Trophoblast cell (in vitro differentiated cells and primary cell): ENCODE measurements around the gene ARL2BP.
"Not testable (repeated sequence)": the region's sequence is repeated elsewhere in the genome, so short reads cannot be mapped to it uniquely, and the experiment has no call there.

Experiments
- DNase-seq, 2 donors: peaks; one replicate each; pipeline ENCODE4 v3.0.0-alpha.2; 2016
- H2AFZ ChIP-seq: 2 replicates; pipeline ENCODE4 v1.6.1; 2013; ENCODE audit warnings: low read length, moderate library complexity, mild to moderate bottlenecking; ENCODE audit not compliant: insufficient read depth, poor library complexity
- H2AK5ac ChIP-seq: 2 replicates; pipeline ENCODE4 v1.6.1; 2013; ENCODE audit warnings: mild to moderate bottlenecking, low read length
- H2BK120ac ChIP-seq: 2 replicates; pipeline ENCODE4 v1.6.1; 2013; ENCODE audit warnings: low read length, mild to moderate bottlenecking, moderate library complexity; ENCODE audit not compliant: insufficient read depth, poor library complexity
- H2BK12ac ChIP-seq: 2 replicates; pipeline ENCODE4 v1.6.1; 2013; ENCODE audit warnings: mild to moderate bottlenecking, low read length, moderate library complexity
- H2BK5ac ChIP-seq: 2 replicates; pipeline ENCODE4 v1.6.1; 2013; ENCODE audit warnings: low read length, low read depth, moderate library complexity, mild to moderate bottlenecking; ENCODE audit not compliant: poor library complexity
- H3K14ac ChIP-seq: 2 replicates; pipeline ENCODE4 v1.6.1; 2013; ENCODE audit warnings: mild to moderate bottlenecking, low read length
- H3K18ac ChIP-seq: 2 replicates; pipeline ENCODE4 v1.6.1; 2013; ENCODE audit warnings: mild to moderate bottlenecking, low read length
- H3K23ac ChIP-seq: 2 replicates; pipeline ENCODE4 v1.6.1; 2013; ENCODE audit warnings: low read length
- H3K27ac ChIP-seq: 2 replicates; pipeline ENCODE4 v1.5.1; 2013; ENCODE audit warnings: low read depth, mild to moderate bottlenecking, inconsistent platforms, low read length, moderate library complexity
- H3K27me3 ChIP-seq: 2 replicates; pipeline ENCODE4 v1.6.1; 2013; ENCODE audit warnings: inconsistent platforms, mild to moderate bottlenecking, low read length, moderate library complexity; ENCODE audit not compliant: insufficient read depth
- H3K36me3 ChIP-seq, 2 experiments: 1 replicate in 1 of 2; 2 replicates in 1 of 2; pipeline ENCODE4 v1.6.1; 2013; ENCODE audit warnings: low read length in 2 of 2, mild to moderate bottlenecking in 2 of 2, moderate library complexity in 1 of 2; ENCODE audit not compliant: insufficient read depth in 2 of 2, control insufficient read depth in 1 of 2
- H3K4ac ChIP-seq: 2 replicates; pipeline ENCODE4 v1.6.1; 2013; ENCODE audit warnings: low read depth, mild to moderate bottlenecking, low read length, moderate library complexity
- H3K4me1 ChIP-seq, 2 experiments: 1 replicate in 1 of 2; 2 replicates in 1 of 2; pipeline ENCODE4 v1.6.1; 2013; ENCODE audit warnings: low read length in 2 of 2, mild to moderate bottlenecking in 2 of 2, moderate library complexity in 1 of 2; ENCODE audit not compliant: insufficient read depth in 2 of 2, control insufficient read depth in 1 of 2
- H3K4me2 ChIP-seq: 2 replicates; pipeline ENCODE4 v1.6.1; 2013; ENCODE audit warnings: inconsistent platforms, mild to moderate bottlenecking, low read length, moderate library complexity
- H3K4me3 ChIP-seq: 2 replicates; pipeline ENCODE4 v1.5.1; 2013; ENCODE audit warnings: mild to moderate bottlenecking, low read depth, low read length, inconsistent platforms
- H3K79me1 ChIP-seq: one replicate; pipeline ENCODE4 v1.6.1; 2013; ENCODE audit warnings: low read length
- H3K79me2 ChIP-seq: 2 replicates; pipeline ENCODE4 v1.6.1; 2013; ENCODE audit warnings: low read length, mild to moderate bottlenecking; ENCODE audit not compliant: control insufficient read depth, insufficient read depth, poor library complexity
- H3K9ac ChIP-seq: 2 replicates; pipeline ENCODE4 v1.6.1; 2013; ENCODE audit warnings: mild to moderate bottlenecking, low read length
- H3K9me3 ChIP-seq: 2 replicates; pipeline ENCODE4 v1.6.1; 2013; ENCODE audit warnings: low read depth, mild to moderate bottlenecking, control low read depth, inconsistent platforms, low read length; ENCODE audit not compliant: insufficient read depth
- H4K12ac ChIP-seq: 2 replicates; pipeline ENCODE4 v1.6.1; 2013; ENCODE audit warnings: low read depth, mild to moderate bottlenecking, low read length, moderate library complexity
- H4K8ac ChIP-seq: 2 replicates; pipeline ENCODE4 v1.6.1; 2013; ENCODE audit warnings: low read depth, mild to moderate bottlenecking, low read length, moderate library complexity
- H4K91ac ChIP-seq: one replicate; pipeline ENCODE4 v1.6.1; 2013; ENCODE audit warnings: low read depth, mild to moderate bottlenecking, low read length, moderate library complexity
- WGBS: extraction: QIAGEN DNeasy Blood & Tissue Kit; methylation state at CpG from one replicate; pipeline ENCODE4 v1.1.7; 2013; ENCODE audit warnings: missing lambda C conversion rate; ENCODE audit not compliant: insufficient read length, insufficient coverage; ENCODE audit errors: extremely low coverage; 5-methylcytosine and 5-hydroxymethylcytosine counted together

ARL2BP gene

GRCh38 chr16:57200926-57201325, 44.1 kb upstream of the ARL2BP start:
- H3K18ac ChIP-seq, H3K4me3 ChIP-seq, DNase-seq, H3K23ac ChIP-seq, H3K4me2 ChIP-seq, H2AK5ac ChIP-seq, H3K4me1 ChIP-seq, H3K4ac ChIP-seq, H3K9ac ChIP-seq, H3K36me3 ChIP-seq, H3K27ac ChIP-seq, H2BK120ac ChIP-seq, H4K8ac ChIP-seq, H3K79me2 ChIP-seq, H3K14ac ChIP-seq, H4K12ac ChIP-seq, H3K27me3 ChIP-seq, H3K9me3 ChIP-seq, H2BK12ac ChIP-seq, H4K91ac ChIP-seq, H3K79me1 ChIP-seq, H2BK5ac ChIP-seq, H2AFZ ChIP-seq: not testable (repeated sequence)
- WGBS: no CpG with 5 or more reads among the region's 27 CpGs

DNA sequence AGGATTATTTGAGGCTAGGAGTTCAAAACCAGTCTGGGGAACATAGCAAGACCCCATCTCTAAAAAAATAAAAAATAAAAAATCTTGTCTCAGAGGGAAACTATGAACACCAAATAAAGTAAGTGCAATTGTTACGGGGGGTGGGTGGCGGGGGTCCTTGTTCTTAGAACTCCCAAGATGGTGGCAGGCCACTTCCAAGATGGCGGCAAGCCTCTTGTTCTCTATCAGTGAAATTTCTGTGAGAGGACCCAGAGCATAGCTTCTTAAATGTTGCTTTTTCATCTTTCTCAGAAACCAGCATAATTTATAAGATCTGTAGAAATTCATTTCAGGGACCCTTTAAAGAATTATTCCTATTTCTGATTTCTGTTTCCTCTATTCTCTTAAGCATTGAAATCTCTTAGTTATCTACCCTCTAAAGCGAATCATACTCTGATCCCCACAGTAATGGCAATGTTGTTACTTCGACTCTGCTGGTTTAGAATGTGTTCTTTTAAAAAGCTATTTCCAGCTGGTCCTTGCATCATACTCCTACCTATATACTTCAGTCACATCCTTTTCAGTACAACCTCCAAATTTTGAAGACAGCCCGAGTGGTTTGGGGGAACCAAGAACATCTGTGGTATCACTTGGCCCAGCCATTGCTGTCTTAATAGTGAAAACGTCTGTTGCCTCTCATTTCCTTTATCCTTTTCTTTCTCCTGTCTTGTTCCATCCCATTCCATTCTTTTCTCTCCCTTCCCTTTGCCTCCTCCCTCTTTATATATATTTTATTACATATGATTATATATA, 42.8 kb upstream of the ARL2BP start:
- DNase-seq: no peak
- no peaks in the 10 kb centered on the region for H3K27me3 ChIP-seq
- H3K79me1 ChIP-seq: peaks cover 1% of the 10 kb centered on the region
- H3K18ac ChIP-seq: no peak overlapping the region
- H4K91ac ChIP-seq: no peak overlapping the region
- no peak overlapping the region for H3K27ac ChIP-seq
- no peaks in the 10 kb centered on the region for H3K4me1 ChIP-seq
- no peak overlapping the region for H3K9ac ChIP-seq
- H2AFZ ChIP-seq: no peak overlapping the region
- no peak overlapping the region for H2AK5ac ChIP-seq
- no peak overlapping the region for H2BK120ac ChIP-seq
- no peak overlapping the region for H3K4me2 ChIP-seq
- H2BK5ac ChIP-seq: no peak overlapping the region
- H4K12ac ChIP-seq: no peak overlapping the region
- no peak overlapping the region for H3K4me3 ChIP-seq
- no peak overlapping the region for H2BK12ac ChIP-seq
- no peak overlapping the region for H3K14ac ChIP-seq
- no peak overlapping the region for H4K8ac ChIP-seq
- H3K79me2 ChIP-seq: no peaks in the 10 kb centered on the region
- H3K23ac ChIP-seq: no peak overlapping the region
- H3K36me3 ChIP-seq: peaks cover 4 to 10% of the 10 kb centered on the region in 2 experiments
- WGBS: no CpG with 5 or more reads among the region's 7 CpGs
- no peak overlapping the region for H3K4ac ChIP-seq
- H3K9me3 ChIP-seq: no peaks in the 10 kb centered on the region

DNA sequence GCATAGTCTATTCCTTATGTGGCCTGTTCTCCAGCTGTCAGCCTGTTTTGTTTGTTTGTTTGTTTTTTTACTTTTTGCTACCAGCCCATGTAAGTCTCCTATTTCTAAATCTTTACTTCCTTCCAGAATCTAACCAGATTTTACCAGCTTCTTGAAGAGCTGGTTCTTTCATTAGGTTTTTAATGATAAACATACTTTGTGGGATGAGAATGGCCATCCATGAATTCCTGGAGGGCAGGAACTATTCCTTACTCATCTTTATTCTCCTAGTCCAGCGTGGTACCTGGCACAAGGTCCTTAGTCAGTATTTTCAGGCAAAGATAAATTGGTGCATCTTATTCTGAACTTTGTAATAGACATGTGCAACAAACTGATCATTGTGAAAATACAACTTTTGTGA, 41.6 kb upstream of the ARL2BP start:
- Histone ChIP-seq H3K23ac (no peak overlapping the region), H3K36me3 (peaks cover 8 to 15% of the 10 kb centered on the region in 2 experiments), H3K14ac (no peak overlapping the region), H3K4me2 (no peak overlapping the region), H4K12ac (no peak overlapping the region), H3K27ac (no peak overlapping the region), H3K79me1 (no peaks in the 10 kb centered on the region), H2BK5ac (no peak overlapping the region), H2BK12ac (no peak overlapping the region), H3K4ac (no peak overlapping the region), H3K9me3 (no peaks in the 10 kb centered on the region), H2BK120ac (no peak overlapping the region), H3K4me3 (no peak overlapping the region), H3K9ac (no peak overlapping the region), H4K91ac (no peak overlapping the region), H3K79me2 (no peaks in the 10 kb centered on the region), H3K27me3 (no peaks in the 10 kb centered on the region), H4K8ac (no peak overlapping the region), H2AK5ac (no peak overlapping the region), H3K18ac (no peak overlapping the region), H3K4me1 (no peaks in the 10 kb centered on the region), H2AFZ (no peak overlapping the region)
- no peak for DNase-seq
- no CpG with 5 or more reads among the region's 1 CpG for WGBS

- H3K9ac ChIP-seq: no peak overlapping the region
- WGBS: no CpG with 5 or more reads among the region's 12 CpGs
Measured at GRCh38 chr16:57204675-57205074, 40.4 kb upstream of the ARL2BP start.

More at GRCh38 chr16:57204675-57205074, 40.4 kb upstream of the ARL2BP start:
- Histone ChIP-seq H3K23ac (no peak overlapping the region), H2BK12ac (no peak overlapping the region), H3K4ac (no peak overlapping the region), H3K27ac (no peak overlapping the region), H2AFZ (no peak overlapping the region), H3K79me1 (no peaks in the 10 kb centered on the region), H3K4me3 (no peak overlapping the region), H3K36me3 (peaks cover 15 to 21% of the 10 kb centered on the region in 2 experiments), H2AK5ac (no peak overlapping the region), H2BK5ac (no peak overlapping the region), H3K9me3 (no peaks in the 10 kb centered on the region), H4K12ac (no peak overlapping the region), H3K27me3 (no peaks in the 10 kb centered on the region), H4K91ac (no peak overlapping the region), H3K79me2 (no peaks in the 10 kb centered on the region), H3K4me1 (no peaks in the 10 kb centered on the region), H2BK120ac (no peak overlapping the region), H3K14ac (no peak overlapping the region), H3K18ac (no peak overlapping the region), H3K4me2 (no peak overlapping the region), H4K8ac (no peak overlapping the region)
- no peak for DNase-seq
